Measurements from ENCODE around the gene PSMD11. TPM values are rescaled to one million over a fixed set of nuclear protein-coding genes. Genes with fewer than 3 reads are reported as not detected.
A peak's percentile ranks its signal among the peaks of the same experiment; 100 is the strongest.

PSMD11 gene
- total RNA-seq, 3 donors from 2014 or later: 247 to 270 (median 260) TPM

- H3K27me3 Mint-ChIP-seq (ENCODE audit: low read depth): no peaks in the 10 kb centered on the region
- no peaks in the 10 kb centered on the region for H3K9me3 Mint-ChIP-seq
- H3K4me1 Mint-ChIP-seq (ENCODE audit: low read depth): peaks cover 11% of the 10 kb centered on the region
- H3K36me3 Mint-ChIP-seq (ENCODE audit: insufficient read depth): peaks cover 56% of the 10 kb centered on the region
- ATAC-seq (no peak), DNase-seq (no peak)
- no peak overlapping the region for H3K4me3 Mint-ChIP-seq
These were observed 34.8 kb downstream of the PSMD11 start for GRCh38 chr17:32479074-32479617.

GRCh38 chr17:32481193-32481592 is 36.9 kb downstream of the PSMD11 start:
- peaks cover 41% of the 10 kb centered on the region for H3K36me3 Mint-ChIP-seq (ENCODE audit: insufficient read depth)
- no peaks in the 10 kb centered on the region for H3K9me3 Mint-ChIP-seq
- no peak overlapping the region for H3K4me3 Mint-ChIP-seq

GRCh38 chr17:32482568-32483320 is 38.4 kb downstream of the PSMD11 start:
- Mint-ChIP-seq H3K27me3 (ENCODE audit: low read depth) (no peaks in the 10 kb centered on the region), H3K9me3 (no peaks in the 10 kb centered on the region), H3K4me1 (ENCODE audit: low read depth) (peaks cover 7% of the 10 kb centered on the region), H3K4me3 (no peak overlapping the region), H3K36me3 (ENCODE audit: insufficient read depth) (peaks cover 29% of the 10 kb centered on the region)
- ATAC-seq (no peak), DNase-seq (no peak)

More at GRCh38 chr17:32481193-32481592, 36.9 kb downstream of the PSMD11 start:
- Mint-ChIP-seq H3K27me3 (ENCODE audit: low read depth) (no peaks in the 10 kb centered on the region), H3K4me1 (ENCODE audit: low read depth) (peaks cover 4% of the 10 kb centered on the region)
- ATAC-seq (no peak), DNase-seq (no peak)

- H3K9me3 Mint-ChIP-seq: no peaks in the 10 kb centered on the region
- H3K36me3 Mint-ChIP-seq (ENCODE audit: insufficient read depth): peaks cover 29% of the 10 kb centered on the region
- H3K27me3 Mint-ChIP-seq (ENCODE audit: low read depth): no peaks in the 10 kb centered on the region
- H3K4me1 Mint-ChIP-seq (ENCODE audit: low read depth): peaks cover 15% of the 10 kb centered on the region
- no peak for ATAC-seq
- peak overlapping the region; percentile 19 for H3K4me3 Mint-ChIP-seq
- DNase-seq: no peak
These were observed 39.2 kb downstream of the PSMD11 start for GRCh38 chr17:32483451-32484019.

GRCh38 chr17:32484041-32484461 is 39.7 kb downstream of the PSMD11 start:
- DNase-seq (no peak), ATAC-seq (no peak)
- H3K4me1 Mint-ChIP-seq (ENCODE audit: low read depth): peaks cover 20% of the 10 kb centered on the region
- H3K36me3 Mint-ChIP-seq (ENCODE audit: insufficient read depth): peaks cover 26% of the 10 kb centered on the region
- H3K27me3 Mint-ChIP-seq (ENCODE audit: low read depth): no peaks in the 10 kb centered on the region
- no peak overlapping the region for H3K4me3 Mint-ChIP-seq
- no peaks in the 10 kb centered on the region for H3K9me3 Mint-ChIP-seq

- peaks cover 26% of the 10 kb centered on the region for H3K4me1 Mint-ChIP-seq (ENCODE audit: low read depth)
- H3K27me3 Mint-ChIP-seq (ENCODE audit: low read depth): no peaks in the 10 kb centered on the region
- H3K9me3 Mint-ChIP-seq: no peaks in the 10 kb centered on the region
- H3K36me3 Mint-ChIP-seq (ENCODE audit: insufficient read depth): peaks cover 21% of the 10 kb centered on the region
- ATAC-seq (no peak), DNase-seq (no peak)
- H3K4me3 Mint-ChIP-seq: no peak overlapping the region
These were observed 40.3 kb downstream of the PSMD11 start for GRCh38 chr17:32484628-32485027.

- DNase-seq: no peak
These were observed 41.2 kb downstream of the PSMD11 start for GRCh38 chr17:32485261-32486110.

GRCh38 chr17:32486111-32486700 is 41.9 kb downstream of the PSMD11 start:
- Mint-ChIP-seq H3K4me1 (ENCODE audit: low read depth) (peaks cover 42% of the 10 kb centered on the region), H3K4me3 (peak overlapping the region; percentile 65), H3K27me3 (ENCODE audit: low read depth) (no peaks in the 10 kb centered on the region), H3K9me3 (no peaks in the 10 kb centered on the region), H3K36me3 (ENCODE audit: insufficient read depth) (peaks cover 19% of the 10 kb centered on the region)
- peak; percentile 83 to 84 for ATAC-seq
- DNase-seq: peak; percentile 61

More at GRCh38 chr17:32485261-32486110, 41.2 kb downstream of the PSMD11 start:
- Mint-ChIP-seq H3K4me3 (peak overlapping the region; percentile 65), H3K4me1 (ENCODE audit: low read depth) (peaks cover 34% of the 10 kb centered on the region), H3K36me3 (ENCODE audit: insufficient read depth) (peaks cover 21% of the 10 kb centered on the region), H3K27me3 (ENCODE audit: low read depth) (no peaks in the 10 kb centered on the region), H3K9me3 (no peaks in the 10 kb centered on the region)
- ATAC-seq: no peak

GRCh38 chr17:32486701-32487472 is 42.6 kb downstream of the PSMD11 start, which contains the start of gene CDK5R1:
Gene CDK5R1, plus strand, starts transcription at chr17:32486993. Its CDS starts 628 bp downstream, at chr17:32487621.
- DNase-seq (peak; percentile 59), ATAC-seq (peak; percentile 77 to 80)
- peak within 1 kb of the TSS; percentile 85 for H3K4me3 Mint-ChIP-seq
- H3K9me3 Mint-ChIP-seq: no peaks in the 10 kb centered on the region
- H3K36me3 Mint-ChIP-seq (ENCODE audit: insufficient read depth): peaks cover 13% of the 10 kb centered on the region
- H3K27me3 Mint-ChIP-seq (ENCODE audit: low read depth): no peaks in the 10 kb centered on the region
- peaks cover 48% of the 10 kb centered on the region for H3K4me1 Mint-ChIP-seq (ENCODE audit: low read depth)

GRCh38 chr17:32487473-32488176 is 43.3 kb downstream of the PSMD11 start:
- Mint-ChIP-seq H3K9me3 (no peaks in the 10 kb centered on the region), H3K4me3 (peak overlapping the region; percentile 85)

GRCh38 chr17:32488177-32488542 is 43.9 kb downstream of the PSMD11 start:
- Mint-ChIP-seq H3K27me3 (ENCODE audit: low read depth) (no peaks in the 10 kb centered on the region), H3K4me3 (peak overlapping the region; percentile 85), H3K36me3 (ENCODE audit: insufficient read depth) (peaks cover 11% of the 10 kb centered on the region), H3K9me3 (no peaks in the 10 kb centered on the region), H3K4me1 (ENCODE audit: low read depth) (peaks cover 61% of the 10 kb centered on the region)
- no peak for ATAC-seq
- DNase-seq: no peak

More at GRCh38 chr17:32487473-32488176, 43.3 kb downstream of the PSMD11 start:
- no peaks in the 10 kb centered on the region for H3K27me3 Mint-ChIP-seq (ENCODE audit: low read depth)
- DNase-seq (no peak), ATAC-seq (peak; percentile 19 to 27)
- peaks cover 56% of the 10 kb centered on the region for H3K4me1 Mint-ChIP-seq (ENCODE audit: low read depth)
- H3K36me3 Mint-ChIP-seq (ENCODE audit: insufficient read depth): peaks cover 11% of the 10 kb centered on the region

GRCh38 chr17:32488604-32489180 is 44.4 kb downstream of the PSMD11 start:
- H3K4me3 Mint-ChIP-seq: peak overlapping the region; percentile 85

More at GRCh38 chr17:32488604-32489180, 44.4 kb downstream of the PSMD11 start:
- ATAC-seq (no peak), DNase-seq (no peak)
- Mint-ChIP-seq H3K9me3 (no peaks in the 10 kb centered on the region), H3K36me3 (ENCODE audit: insufficient read depth) (peaks cover 11% of the 10 kb centered on the region), H3K4me1 (ENCODE audit: low read depth) (peaks cover 65% of the 10 kb centered on the region), H3K27me3 (ENCODE audit: low read depth) (no peaks in the 10 kb centered on the region)

All from activated T-cell treated with anti-CD3 and anti-CD28 coated beads, Interleukin-2, amount 50 U/mL, for 4 hours (primary cell).